HG02970 (cell line): Measurements from ENCODE around the gene SMAD1.
"Not testable (repeated sequence)": the region's sequence is repeated elsewhere in the genome, so short reads cannot be mapped to it uniquely, and the experiment has no call there.

Source experiments
- ATAC-seq: cut with Tn5 transposase; IDR thresholded peaks from one replicate; pipeline ENCODE4 v1.9.1; 2021; ENCODE audit warnings: mild to moderate bottlenecking, moderate library complexity, moderate number of reproducible peaks; ENCODE audit not compliant: unreplicated experiment, low FRiP score

The SMAD1 gene

DNA sequence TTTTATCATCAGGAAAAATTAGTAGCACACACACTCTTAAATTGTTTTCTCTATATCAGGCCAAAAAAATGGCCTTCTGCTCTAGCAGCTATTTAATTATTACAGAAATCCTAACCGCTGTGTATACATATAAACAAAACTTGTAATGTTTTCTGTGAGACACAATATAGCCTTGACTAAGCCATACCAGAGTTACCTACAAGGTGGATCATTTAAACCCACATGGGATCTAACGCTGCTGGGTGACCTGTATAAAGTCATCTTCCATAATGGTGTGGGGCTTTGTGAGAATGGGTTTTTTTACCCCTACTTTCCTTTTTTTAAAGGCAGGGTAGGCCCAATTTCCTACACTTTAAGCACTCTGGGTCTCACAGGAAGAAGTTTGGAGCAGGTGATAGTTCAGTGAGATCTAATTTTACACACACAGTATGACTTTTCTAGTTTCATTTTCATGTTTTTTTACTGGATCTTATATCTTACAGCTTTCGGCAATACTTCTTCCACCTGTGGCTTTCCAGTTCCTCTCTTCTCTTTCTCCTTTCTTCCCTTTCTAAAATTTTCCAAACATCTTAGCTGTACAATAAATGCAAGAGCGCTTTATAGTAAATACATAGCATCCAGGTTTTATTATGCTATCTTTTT lies 70.6 kb downstream of the SMAD1 start:
- ATAC-seq = no peak

DNA sequence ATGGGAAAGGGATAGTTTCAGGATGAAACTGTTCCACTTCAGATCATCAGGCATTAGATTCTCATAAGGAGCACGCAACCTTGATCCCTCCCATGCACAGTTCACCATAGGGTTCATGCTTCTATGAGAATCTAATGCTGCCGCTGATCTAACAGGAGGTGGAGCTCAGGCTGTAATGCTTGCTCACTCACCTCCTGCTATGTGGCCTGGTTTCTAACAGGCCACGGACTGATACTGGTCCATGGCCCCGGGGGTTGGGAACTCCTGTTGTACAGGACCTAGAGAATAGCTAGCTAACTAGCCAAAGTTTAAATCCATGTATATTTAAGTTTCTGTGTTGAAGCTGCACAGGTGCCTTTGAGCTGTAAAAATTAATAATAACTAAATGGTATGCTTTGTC lies 71.7 kb downstream of the SMAD1 start:
- no peak for ATAC-seq

DNA sequence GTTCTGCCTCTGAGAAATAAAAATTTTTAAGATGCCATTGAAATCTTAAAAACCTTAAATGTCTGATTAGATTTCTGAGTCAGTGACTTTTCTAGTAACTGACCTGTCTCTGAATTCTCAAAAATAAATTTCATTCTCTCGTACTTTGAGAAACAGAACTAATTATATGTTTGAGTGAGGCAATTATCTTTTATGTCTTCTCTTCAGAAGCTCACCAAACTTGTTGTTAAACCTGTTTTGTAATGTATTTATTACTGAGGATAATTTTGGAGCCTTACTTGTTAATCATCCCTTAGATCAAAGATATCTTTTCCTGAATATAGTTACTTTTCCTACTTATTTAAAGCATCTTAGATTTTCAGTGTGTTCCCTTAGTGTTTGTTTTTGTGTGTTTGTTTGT lies 73.0 kb downstream of the SMAD1 start:
- no peak for ATAC-seq

DNA sequence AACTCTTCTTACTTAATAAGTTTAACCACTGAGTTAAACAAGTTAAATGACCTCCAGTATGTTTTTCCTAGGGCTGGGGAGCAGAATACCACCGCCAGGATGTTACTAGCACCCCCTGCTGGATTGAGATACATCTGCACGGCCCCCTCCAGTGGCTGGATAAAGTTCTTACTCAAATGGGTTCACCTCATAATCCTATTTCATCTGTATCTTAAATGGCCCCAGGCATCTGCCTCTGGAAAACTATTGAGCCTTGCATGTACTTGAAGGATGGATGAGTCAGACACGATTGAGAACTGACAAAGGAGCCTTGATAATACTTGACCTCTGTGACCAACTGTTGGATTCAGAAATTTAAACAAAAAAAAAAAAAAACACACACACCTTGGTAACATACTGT lies 76.1 kb downstream of the SMAD1 start:
- no peak for ATAC-seq

DNA sequence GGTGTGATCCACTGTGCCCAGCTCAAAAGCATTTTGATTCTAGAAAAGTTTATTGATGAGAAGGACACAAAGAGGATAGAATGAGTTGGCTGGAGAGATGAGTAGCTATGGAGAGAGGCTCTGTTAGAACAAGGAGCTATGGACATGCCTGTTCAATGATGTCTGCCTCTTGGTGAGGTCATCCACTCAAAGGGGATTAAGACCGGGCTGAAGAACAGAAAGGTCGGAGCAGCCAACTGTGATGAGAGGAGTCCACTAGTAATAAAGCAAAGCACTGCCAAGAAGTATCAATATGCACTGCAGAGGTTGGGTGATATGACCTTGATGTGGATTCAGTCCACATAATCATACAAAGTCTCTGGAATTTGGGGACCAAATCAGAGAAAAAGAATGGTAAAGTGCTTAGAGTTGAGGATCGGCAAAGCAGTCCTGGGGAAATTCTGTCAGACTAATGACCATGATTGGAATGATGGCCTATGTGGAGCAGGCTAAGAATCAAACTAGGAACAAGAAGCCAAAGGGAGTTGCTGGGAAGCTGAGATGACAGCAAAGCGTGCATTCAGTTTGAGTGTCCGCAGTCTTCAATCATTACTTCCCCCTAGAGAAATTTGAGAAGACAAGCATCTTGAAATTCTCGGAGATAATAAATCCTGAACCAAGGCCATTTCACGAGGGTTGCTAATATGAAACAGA lies 81.8 kb downstream of the SMAD1 start:
- no peak for ATAC-seq

DNA sequence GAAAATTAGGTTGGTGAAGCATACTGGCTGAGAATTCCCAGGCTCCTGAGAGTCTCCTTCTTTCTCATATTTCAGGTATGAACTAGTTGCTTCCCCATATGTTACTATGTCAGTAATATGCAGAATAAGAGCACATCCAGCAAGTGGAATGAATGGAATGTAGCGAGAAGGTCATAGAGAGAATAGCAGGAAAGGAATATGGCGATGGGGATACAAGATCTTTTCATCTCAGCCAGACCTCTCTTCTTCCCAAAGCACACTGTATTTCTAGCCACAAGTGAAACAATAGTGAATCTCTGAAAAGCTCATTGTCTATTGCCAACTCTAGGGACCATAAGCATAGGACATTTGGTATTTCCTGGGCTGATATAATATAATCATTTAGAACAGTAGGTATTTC lies 82.9 kb downstream of the SMAD1 start:
- ATAC-seq = no peak

DNA sequence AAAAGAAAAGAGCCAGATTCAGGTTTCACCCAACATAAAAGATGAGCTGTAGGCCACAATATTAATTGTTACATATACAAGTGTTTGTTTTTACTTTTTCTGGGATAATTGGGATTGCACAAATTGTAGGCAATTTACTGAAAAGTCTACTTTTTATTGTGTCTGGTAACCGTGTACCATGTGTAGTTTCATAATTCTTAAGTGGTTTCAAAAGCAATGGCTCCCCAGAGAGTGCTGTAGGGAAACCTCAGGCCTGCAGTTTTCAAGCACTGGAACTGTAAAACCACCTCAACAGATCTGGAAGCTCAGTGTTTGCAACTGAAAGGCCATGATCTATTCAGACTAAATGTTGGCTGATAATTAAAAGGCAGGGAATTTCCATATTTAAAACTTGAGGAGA lies 83.7 kb downstream of the SMAD1 start:
- no peak for ATAC-seq

DNA sequence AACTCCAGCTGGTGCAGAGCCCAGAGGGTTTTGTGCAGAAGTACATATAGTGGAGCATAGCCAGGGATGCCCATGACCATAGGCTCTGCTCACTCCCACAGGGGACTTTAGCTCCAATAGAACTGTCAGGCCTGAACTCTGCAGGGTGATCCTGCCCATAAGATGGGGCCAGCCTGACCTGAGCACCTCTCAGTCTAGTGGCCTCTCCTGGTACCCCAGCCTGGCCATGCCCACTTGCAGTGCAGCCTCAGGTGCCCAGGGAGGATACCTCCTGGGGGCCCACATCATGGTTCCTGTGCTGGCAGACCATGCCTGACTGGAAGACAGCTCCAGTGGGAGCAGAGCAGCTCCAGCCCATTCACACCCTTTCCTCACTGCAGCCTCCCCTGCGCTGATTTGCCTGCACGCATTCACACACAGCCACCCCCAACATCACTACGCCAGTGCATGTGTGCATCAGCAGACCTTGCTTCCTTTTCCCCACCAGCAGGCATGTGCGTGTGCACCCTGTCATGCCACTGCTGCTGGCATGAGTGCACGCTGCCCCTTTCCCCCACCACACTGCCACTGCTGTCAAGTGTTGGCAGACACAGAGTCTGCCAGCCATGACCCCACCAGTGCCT lies 84.5 kb downstream of the SMAD1 start:
- ATAC-seq = no peak

DNA sequence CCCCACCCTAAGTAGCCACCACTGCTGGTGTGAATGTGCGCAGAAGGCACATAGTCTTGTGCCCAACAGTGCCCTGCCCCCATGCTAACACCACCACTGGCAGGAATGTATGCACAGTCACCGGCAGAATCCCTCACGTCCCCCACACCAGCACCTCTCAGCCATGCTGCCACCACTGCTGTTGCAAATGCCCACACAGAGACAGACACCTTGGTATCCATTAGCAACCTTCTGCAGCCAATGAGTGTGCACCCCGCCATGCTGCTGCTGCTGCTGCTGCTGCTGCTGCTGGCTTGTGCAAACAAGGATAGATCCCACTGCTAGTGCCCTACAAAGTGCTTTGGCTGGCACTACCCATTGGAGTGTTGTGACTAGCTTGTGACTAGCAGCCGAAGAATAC lies 85.1 kb downstream of the SMAD1 start:
- no peak for ATAC-seq

DNA sequence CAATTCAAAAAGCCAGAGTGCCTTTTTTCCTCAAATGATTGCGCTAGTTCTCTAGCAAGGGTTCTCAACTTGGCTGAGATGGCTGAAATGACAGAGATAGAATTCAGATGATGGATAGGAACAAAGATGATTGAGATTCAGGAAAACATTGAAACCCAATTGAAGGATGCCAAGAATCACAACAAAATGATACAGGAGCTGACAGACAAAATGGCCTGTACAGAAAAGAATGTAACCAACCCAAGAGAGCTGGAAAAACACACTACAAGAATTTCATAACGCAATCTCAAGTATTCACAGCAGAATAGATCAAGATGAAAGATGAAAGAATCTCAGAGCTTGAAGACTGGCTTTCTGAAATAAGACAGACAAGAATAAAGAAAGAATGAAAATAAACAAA lies 85.9 kb downstream of the SMAD1 start:
- ATAC-seq = no peak

DNA sequence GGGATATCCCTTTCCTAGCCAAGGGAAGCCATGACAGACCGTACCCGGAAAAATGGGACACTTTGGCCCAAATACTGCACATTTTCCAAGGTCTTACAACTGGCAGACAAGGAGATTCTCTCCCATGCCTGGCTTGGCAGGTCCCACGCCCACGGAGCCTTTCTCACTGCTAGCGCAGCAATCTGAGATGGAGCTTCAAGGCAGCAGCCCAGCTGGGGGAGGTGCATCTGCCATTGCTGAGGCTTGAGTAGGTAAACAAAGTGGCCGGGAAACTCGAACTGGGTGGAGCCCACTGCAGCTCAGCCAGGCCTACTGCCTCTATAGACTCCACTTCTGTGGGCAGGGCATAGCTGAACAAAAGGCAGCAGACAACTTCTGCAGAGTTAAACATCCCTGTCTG lies 92.9 kb downstream of the SMAD1 start:
- ATAC-seq = not testable (repeated sequence)

DNA sequence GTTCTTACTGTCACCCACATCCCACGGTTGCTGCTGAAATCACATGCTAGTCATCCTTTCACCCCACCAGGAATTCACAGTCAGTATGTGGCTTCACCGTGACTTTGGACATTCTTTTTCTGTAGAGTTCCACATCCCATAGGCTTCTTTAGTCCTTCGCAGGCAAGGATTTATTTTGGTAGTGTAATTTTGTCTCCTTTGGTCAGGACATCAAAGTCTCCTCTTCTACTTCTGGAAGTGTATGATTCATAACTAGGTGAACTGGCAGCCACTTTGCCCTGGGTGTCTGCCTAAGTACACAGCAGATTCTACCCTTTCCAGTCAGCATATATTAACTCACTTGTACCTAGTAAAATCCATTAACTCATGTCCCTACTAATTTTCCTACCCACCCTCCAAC lies 99.3 kb downstream of the SMAD1 start:
- ATAC-seq = no peak

DNA sequence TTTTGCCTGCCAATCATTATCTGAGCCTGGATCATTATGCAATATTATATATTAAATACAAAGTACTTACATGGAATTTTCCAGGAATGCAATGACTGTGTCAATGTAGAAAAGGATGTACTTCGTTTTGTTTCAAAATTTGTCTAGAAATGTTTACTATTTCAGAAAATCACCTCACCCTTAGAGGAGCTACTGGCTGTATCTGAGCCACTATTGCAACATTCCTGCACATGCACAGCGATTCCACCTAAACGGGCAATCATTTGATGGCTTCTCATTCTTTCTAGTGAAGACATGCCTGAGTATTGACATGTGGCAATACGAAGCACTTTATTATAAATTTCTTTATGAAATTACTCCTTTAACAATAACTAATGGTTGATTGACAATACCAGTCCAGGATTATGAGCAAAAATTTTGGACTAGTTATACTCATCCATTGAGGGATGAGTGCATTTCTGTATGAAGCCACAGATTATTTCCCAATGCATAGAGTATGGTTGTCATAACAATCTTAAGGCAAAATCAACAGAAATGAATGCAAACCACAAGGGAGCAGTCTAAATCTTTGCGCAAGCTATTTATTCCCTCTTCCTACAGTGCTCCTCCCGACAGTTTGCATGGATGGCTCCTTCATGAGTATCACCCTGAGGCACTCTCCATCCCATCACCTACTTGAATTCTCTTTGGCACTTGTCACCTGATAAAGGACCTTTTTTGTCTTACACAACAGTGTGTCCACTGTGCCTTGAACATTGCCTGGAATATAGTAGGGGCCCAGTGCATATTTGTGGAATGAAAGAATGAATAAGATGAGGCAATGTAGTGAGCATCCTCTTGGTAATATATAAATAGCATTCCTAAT lies 101.8 kb downstream of the SMAD1 start:
- ATAC-seq = no peak

DNA sequence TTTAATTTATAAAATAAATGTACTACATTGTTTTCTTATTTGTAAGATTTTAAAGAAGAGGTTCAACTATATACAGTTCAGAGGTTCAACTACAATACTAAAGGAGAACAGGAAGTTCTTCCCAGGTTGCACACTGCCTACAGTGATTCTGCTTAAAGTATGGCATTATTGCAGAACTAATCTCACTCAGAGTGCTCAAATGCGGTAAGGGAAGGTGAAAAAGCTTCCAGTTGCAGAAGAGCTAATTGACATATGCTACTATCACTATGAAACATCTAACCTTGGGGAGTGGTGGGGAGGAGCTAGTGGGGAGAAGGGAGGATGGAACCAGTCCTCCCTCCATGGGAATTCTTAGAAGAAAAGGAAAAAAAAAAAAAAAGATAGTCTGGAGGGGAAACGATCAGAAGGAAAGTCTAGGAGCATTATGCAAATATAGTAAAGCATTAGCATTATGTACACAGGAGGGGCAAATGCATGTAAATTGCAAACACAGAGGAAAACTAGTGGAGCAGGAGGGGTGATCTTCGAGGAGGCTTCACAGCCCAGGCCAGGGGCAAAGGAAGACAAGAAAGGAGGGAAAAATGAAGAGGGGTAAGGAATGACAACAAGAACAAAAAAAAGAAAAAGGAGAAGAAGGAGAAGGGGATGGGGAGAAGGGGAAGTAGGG lies 105.6 kb downstream of the SMAD1 start:
- no peak for ATAC-seq

DNA sequence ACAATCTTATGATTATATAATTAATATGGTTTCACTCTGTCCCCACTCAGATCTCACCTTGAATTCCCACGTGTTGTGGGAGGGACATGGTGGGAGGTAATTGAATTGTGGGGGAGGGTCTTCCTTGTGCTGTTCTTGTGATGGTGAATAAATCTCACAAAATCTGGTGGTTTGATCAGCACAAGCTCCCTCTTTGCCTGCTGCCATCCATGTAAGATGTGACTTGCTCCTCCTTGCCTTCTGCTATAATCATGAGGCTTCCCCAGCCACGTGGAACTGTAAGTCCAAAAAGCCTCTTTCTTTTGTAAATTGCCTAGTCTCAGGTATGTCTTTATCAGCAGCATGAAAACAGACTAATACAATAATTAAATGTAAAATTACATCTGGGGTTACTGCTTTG lies 107.7 kb downstream of the SMAD1 start:
- not testable (repeated sequence) for ATAC-seq

DNA sequence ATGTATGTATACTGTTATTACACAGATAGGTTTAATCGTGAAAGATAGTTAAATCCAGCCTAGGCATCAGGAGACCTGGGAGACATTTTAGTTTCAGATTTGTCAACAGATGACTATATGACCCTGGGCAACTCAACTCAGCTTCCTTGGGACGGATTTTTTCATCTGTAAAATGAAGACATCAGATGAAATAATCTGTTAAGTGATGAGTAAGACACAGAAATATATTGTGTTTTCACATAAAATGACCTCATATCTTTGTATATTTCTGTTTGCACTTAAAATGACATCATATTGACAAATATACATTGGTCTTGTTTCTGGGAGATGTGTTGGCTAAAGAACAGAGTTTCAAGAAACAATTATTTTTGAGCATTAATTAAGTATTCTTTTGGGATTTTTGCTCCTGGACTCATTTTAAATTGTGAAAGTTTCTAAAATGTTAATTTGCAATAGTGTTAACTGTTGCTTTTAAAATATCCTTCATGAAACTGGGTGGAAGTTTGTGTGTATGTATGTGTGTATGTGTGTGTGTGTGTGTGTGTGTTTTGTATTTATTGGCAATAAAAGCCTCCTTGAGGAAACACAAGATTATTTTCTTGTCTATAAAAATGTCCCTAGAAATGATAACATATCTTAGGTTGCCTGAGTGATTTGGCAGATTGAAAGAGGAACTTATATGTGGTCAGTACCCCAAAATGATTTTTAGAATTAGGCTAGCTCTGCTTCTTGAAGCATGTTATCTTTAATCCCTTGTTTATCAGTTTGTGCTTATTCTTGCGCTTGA lies 108.5 kb downstream of the SMAD1 start:
- no peak for ATAC-seq

DNA sequence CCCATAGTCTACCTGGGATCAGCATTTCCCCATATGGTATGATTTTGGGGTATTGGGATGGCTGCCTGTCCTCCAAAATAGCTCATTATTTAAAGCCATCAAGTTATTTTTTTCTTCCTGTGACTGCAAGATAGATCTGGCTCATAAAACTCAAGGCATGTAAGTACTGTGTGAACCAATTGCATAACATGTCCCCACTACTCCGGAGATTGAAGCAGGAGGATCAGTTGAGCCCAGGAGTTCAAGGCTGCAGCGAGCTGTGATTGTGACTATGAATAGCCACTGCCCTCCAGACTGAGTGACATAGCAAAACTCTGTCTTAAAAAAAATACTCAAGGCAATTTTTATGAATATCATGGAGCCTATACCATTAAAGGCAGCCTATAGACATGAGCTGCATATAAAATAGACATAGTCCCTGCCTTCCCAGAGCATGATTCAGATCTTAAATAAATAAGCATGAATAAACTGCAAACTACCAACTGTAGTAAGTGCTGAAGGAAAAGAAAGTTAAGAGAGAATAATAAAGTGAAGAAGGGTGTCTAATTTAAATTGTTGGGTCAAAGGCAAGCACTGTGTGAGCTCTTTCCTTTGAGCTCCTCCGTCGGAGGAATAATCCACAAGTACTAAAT lies 120.6 kb downstream of the SMAD1 start:
- no peak for ATAC-seq

DNA sequence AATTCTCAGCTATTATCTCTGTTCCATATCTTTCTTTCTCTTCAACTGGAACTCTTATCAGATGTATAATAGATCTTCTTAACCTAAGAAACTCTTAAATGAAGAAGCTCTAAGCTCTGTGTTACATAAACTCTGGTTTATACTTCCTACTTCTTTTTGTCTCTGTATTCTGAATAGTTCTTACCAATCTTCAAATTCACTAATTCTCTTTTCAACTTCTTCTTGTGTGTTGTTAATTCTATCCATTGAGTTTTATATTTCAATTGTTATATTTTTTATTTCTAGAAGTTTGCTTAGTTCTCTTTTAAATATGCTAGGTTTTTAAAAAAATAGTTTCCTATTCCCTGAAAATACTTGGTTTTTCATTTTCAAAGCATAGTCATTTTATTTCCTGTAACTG lies 124.3 kb downstream of the SMAD1 start:
- no peak for ATAC-seq
